Skeletal muscle satellite cell (primary cell): ENCODE results near the gene ANKRD34A.
A peak's percentile ranks its signal among the peaks of the same experiment; 100 is the strongest.

Experiments
- H3K27me3 ChIP-seq: 2 replicates; pipeline ENCODE4 v1.7.0; 2013; ENCODE audit warnings: low read length; ENCODE audit not compliant: control insufficient read depth, insufficient read depth
- H3K36me3 ChIP-seq: 2 replicates; pipeline ENCODE4 v1.7.0; 2013; ENCODE audit warnings: mild to moderate bottlenecking, control low read depth, low read length; ENCODE audit not compliant: insufficient read depth
- H3K4me1 ChIP-seq: 2 replicates; pipeline ENCODE4 v1.7.0; 2013; ENCODE audit warnings: low read length; ENCODE audit not compliant: control insufficient read depth, insufficient read depth
- H3K4me2 ChIP-seq: 2 replicates; pipeline ENCODE4 v1.7.0; 2013; ENCODE audit warnings: mild to moderate bottlenecking, low read length
- H3K4me3 ChIP-seq: 2 replicates; pipeline ENCODE4 v1.7.0; 2013; ENCODE audit warnings: low read length
- H3K9ac ChIP-seq: 2 replicates; pipeline ENCODE4 v1.7.0; 2013; ENCODE audit warnings: mild to moderate bottlenecking, low read depth, low read length, moderate library complexity
- H3K9me3 ChIP-seq: replicated peaks from 2 replicates; pipeline ENCODE4 v1.7.0; 2013; ENCODE audit warnings: mild to moderate bottlenecking, control low read depth, low read length

Gene ANKRD34A

DNA sequence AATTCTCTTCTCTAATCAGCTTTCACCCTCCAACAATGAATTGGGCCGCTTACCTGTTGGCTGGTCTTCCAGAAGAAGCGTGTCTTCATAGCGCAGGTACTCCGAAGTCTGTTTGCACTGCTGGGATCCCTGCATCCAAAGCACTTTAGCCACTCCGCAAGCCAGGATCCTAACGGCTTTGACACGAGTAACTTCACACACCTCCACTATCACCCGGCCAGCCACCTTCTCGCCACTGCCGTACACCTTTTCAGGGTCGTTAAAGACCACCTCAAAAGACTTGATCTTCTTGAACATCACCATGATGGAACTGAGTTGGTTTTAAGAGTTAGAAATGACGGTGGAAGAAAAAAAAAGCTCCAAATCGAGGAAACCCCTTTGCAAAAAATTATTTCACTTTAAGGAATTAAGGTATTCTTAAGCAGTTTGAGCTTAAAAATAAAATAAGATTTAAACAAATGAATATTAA is 31.6 kb upstream of the ANKRD34A start:
- Histone ChIP-seq H3K9ac (peak overlapping the region; percentile 92), H3K27me3 (no peaks in the 10 kb centered on the region), H3K9me3 (no peaks in the 10 kb centered on the region), H3K4me2 (peak overlapping the region; percentile 92), H3K36me3 (peaks cover 31% of the 10 kb centered on the region), H3K4me1 (peaks cover 43% of the 10 kb centered on the region), H3K4me3 (peak overlapping the region; percentile 97)

- H3K9ac ChIP-seq: peak overlapping the region; percentile 92
- peak overlapping the region; percentile 92 for H3K4me2 ChIP-seq
- no peaks in the 10 kb centered on the region for H3K27me3 ChIP-seq
- H3K9me3 ChIP-seq: no peaks in the 10 kb centered on the region
- H3K4me1 ChIP-seq: peaks cover 43% of the 10 kb centered on the region
- peak overlapping the region; percentile 97 for H3K4me3 ChIP-seq
- H3K36me3 ChIP-seq: peaks cover 31% of the 10 kb centered on the region
These were observed 30.9 kb upstream of the ANKRD34A start for GRCh38 chr1:145995148-145995881.

- Histone ChIP-seq H3K9me3 (no peaks in the 10 kb centered on the region), H3K4me2 (peak overlapping the region; percentile 92), H3K27me3 (no peaks in the 10 kb centered on the region), H3K36me3 (peaks cover 31% of the 10 kb centered on the region), H3K4me3 (peak overlapping the region; percentile 97), H3K4me1 (peaks cover 40% of the 10 kb centered on the region), H3K9ac (peak overlapping the region; percentile 92)
These were observed 30.2 kb upstream of the ANKRD34A start for GRCh38 chr1:145994391-145995120.

- H3K9ac ChIP-seq: peak overlapping the region; percentile 92
- H3K4me1 ChIP-seq: peaks cover 34% of the 10 kb centered on the region
- H3K4me2 ChIP-seq: peak overlapping the region; percentile 92
- H3K27me3 ChIP-seq: no peaks in the 10 kb centered on the region
- H3K4me3 ChIP-seq: peak overlapping the region; percentile 97
- H3K9me3 ChIP-seq: no peaks in the 10 kb centered on the region
- peaks cover 31% of the 10 kb centered on the region for H3K36me3 ChIP-seq
These were observed 29.4 kb upstream of the ANKRD34A start for GRCh38 chr1:145993618-145994390.

DNA sequence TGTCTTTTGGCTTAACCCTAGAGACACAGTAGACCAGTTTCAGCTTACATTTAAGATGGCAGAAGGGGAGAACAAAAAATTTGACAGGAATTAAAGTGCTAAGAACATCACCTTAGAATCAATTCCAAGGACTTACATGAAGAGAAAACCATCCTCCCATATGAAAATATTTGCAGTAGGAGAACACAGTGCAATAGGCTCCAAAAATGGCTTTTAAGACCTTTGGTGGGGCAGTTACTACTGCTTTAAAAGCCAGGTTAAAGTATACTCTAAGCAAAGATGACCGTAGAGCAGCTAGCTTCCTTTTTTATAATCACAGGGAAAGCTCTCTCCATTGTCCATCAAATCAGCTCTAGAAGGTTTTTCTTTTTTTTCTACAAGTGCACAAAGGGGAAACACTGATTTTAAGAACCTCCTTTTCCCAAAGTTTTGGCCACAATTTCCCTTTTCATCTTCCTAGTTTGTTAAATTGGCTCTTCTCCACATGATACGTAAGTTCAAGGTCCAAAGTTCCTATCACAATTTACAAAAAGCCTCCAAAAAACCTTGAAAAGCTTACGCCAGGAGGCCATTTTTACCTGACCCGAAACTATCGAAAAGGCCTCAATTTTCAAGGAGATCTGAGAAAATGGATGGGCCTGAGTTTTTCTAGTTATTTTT is 28.7 kb upstream of the ANKRD34A start:
- Histone ChIP-seq H3K36me3 (peaks cover 31% of the 10 kb centered on the region), H3K4me2 (peak overlapping the region; percentile 92), H3K9me3 (no peaks in the 10 kb centered on the region), H3K27me3 (no peaks in the 10 kb centered on the region), H3K4me3 (peak overlapping the region; percentile 97), H3K9ac (no peak overlapping the region), H3K4me1 (peaks cover 34% of the 10 kb centered on the region)

GRCh38 chr1:145992502-145992936 is 28.1 kb upstream of the ANKRD34A start:
- Histone ChIP-seq H3K9me3 (no peaks in the 10 kb centered on the region), H3K27me3 (no peaks in the 10 kb centered on the region), H3K36me3 (peaks cover 31% of the 10 kb centered on the region), H3K4me2 (peak overlapping the region; percentile 92), H3K4me1 (peaks cover 29% of the 10 kb centered on the region), H3K4me3 (peak overlapping the region; percentile 10), H3K9ac (no peak overlapping the region)

DNA sequence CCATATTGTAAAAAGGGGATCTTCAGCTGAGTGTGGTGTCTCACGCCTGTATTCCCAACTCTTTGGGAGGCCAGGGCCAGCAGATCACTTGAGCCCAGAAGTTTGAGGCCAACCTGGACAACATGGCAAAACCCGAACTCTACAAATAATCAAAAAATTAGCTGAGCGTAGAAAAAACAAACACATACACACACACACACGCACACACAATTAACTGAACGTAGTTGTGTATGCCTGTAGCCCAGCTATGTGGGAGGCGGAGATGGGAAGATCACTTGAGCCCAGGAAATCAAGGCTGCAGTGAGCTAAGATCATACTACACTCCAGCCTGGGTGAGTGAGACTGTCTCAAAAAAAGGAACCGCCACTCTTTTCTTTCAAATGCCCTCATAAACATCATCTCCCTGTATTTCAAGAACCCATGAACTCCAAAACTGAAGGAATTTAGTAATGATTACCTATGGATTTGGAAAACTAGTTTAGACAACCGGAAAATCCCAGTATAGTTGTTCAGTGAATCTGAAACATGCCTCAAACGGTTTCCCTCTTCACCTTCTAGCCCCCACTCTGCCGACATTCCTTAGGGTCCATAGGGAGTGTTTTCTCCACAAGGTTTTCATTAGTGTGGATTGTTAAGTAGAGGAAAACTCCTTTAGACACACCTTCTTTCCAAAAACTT is 27.5 kb upstream of the ANKRD34A start:
- Histone ChIP-seq H3K4me2 (no peak overlapping the region), H3K36me3 (peaks cover 31% of the 10 kb centered on the region), H3K27me3 (no peaks in the 10 kb centered on the region), H3K4me3 (no peak overlapping the region), H3K4me1 (peaks cover 23% of the 10 kb centered on the region), H3K9ac (no peak overlapping the region), H3K9me3 (no peaks in the 10 kb centered on the region)

DNA sequence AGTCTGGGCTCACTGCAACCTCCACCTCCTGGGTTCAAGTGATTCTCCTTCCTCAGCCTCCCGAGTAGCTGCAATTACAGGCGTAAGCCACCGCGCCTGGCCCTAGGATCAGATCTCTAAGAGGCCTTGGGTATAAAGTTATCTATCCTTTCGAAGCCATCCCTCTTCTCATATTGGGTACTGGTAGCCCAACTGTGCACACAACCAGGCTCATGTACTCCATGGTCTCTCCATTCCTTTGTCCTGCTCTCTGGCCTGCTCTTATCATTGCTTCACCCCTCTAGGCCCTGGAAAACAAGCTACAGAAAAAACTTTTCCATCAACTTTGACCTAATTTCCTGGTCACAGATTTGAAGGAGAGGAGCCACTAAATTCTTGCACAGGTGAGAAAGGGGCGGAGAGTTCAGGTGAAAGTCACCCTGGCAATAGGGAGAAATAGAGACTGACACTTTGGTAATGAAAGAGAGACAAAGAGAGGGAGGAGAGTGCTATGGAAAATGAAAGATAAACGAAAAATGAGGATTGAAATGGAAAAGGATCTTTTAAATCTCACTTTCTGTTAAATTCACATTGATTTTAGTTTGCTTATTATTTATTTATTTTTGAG is 26.0 kb upstream of the ANKRD34A start:
- Histone ChIP-seq H3K9ac (no peak overlapping the region), H3K4me1 (peaks cover 32% of the 10 kb centered on the region), H3K4me2 (no peak overlapping the region), H3K4me3 (no peak overlapping the region), H3K9me3 (no peaks in the 10 kb centered on the region), H3K27me3 (no peaks in the 10 kb centered on the region), H3K36me3 (peaks cover 31% of the 10 kb centered on the region)

DNA sequence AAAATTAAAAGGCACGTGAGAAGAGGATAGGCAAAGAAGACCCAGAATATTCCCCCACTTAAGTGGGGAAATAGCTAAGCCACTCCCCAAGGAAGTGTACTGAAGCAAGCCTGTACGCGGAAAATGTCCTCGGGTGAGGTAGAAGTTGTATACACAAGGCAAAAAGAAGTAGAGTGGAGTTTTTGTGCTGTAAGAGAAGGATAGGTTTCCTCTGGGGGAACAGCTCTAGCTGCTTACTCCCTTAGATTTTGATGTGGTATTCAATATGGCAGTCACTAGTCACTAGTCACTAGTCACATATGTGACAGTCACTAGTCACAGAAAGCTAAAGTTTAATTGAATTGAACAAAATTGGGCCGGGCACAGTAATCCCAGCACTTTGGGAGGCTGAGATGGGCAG is 24.4 kb upstream of the ANKRD34A start:
- Histone ChIP-seq H3K4me2 (no peak overlapping the region), H3K9ac (no peak overlapping the region), H3K27me3 (no peaks in the 10 kb centered on the region), H3K4me3 (no peak overlapping the region), H3K4me1 (peaks cover 36% of the 10 kb centered on the region), H3K9me3 (no peaks in the 10 kb centered on the region), H3K36me3 (peaks cover 18% of the 10 kb centered on the region)

DNA sequence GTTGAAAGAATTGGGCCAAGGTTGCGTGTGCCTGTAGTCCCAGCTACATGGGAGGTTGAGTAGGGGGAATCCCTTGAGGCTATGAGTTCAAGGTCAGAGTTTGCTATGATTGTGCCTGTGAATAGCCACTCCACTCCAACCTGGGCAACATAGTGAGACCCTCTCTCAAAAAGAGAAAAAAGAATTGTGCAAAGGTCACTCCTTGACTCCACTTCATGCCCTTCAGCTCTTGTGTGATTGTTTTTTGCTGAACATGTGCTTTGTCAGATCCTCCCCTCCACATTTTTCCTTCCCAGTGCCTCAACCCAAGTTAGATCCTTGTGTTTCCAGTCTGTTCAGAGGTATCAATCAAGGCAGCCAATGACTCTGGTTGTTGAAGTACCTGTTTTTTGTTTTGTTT is 23.6 kb upstream of the ANKRD34A start:
- H3K9me3 ChIP-seq: no peaks in the 10 kb centered on the region
- no peaks in the 10 kb centered on the region for H3K27me3 ChIP-seq
- peaks cover 11% of the 10 kb centered on the region for H3K36me3 ChIP-seq
- H3K4me3 ChIP-seq: no peak overlapping the region
- no peak overlapping the region for H3K9ac ChIP-seq
- peaks cover 40% of the 10 kb centered on the region for H3K4me1 ChIP-seq
- no peak overlapping the region for H3K4me2 ChIP-seq
